Peyer's patch (tissue), 4 donors: Measurements from ENCODE around the gene PPARA. TPM values are rescaled to one million over a fixed set of nuclear protein-coding genes. Genes with fewer than 3 reads are reported as not detected.

Source experiments
- DNase-seq, 3 donors: peaks; one replicate each; pipeline ENCODE4 v3.0.0-alpha.2; 2017 to 2019
- H3K27ac ChIP-seq, 4 donors: fragments of 200-600 bp; sonication (generic); one replicate each; pipeline ENCODE4 v1.5.1; 2016 to 2019
- H3K27me3 ChIP-seq, 2 donors: fragments of 200-600 bp; sonication (generic); one replicate each; pipeline ENCODE4 v1.5.1; 2019
- H3K36me3 ChIP-seq, 3 donors: fragments of 200-600 bp; sonication (generic); one replicate each; pipeline ENCODE4 v1.5.1; 2016 to 2019
- H3K4me1 ChIP-seq, 4 donors: fragments of 200-600 bp; sonication (generic); one replicate each; pipeline ENCODE4 v1.5.1; 2016 to 2019
- H3K4me3 ChIP-seq, 4 donors: fragments of 200-600 bp; sonication (generic); 1 replicate in 3 of 4; 2 replicates in 1 of 4; pipeline ENCODE4 v1.5.1; 2016 to 2019; ENCODE audit warnings: mild to moderate bottlenecking in 1 of 4
- H3K9me3 ChIP-seq, 4 donors: fragments of 200-600 bp; sonication (generic); one replicate each; pipeline ENCODE4 v1.5.1; 2016 to 2019; ENCODE audit warnings: mild to moderate bottlenecking in 1 of 4
- CTCF ChIP-seq, 6 experiments: fragments of 450-650 bp in 4 of 6; fragments of 200-600 bp in 2 of 6; sonication (generic) in 1 of 6; IDR thresholded peaks; one replicate each; pipeline ENCODE4 v1.5.1; 2017 to 2019; ENCODE audit warnings: antibody characterized with exemption in 6 of 6, mild to moderate bottlenecking in 3 of 6, moderate library complexity in 1 of 6
- POLR2A ChIP-seq, 2 donors: fragments of 450-650 bp; IDR thresholded peaks; one replicate each; pipeline ENCODE4 v1.5.1; 2017; ENCODE audit warnings: antibody characterized with exemption in 2 of 2, mild to moderate bottlenecking in 2 of 2, moderate library complexity in 2 of 2
- total RNA-seq, 4 donors: library from RNA; depleted of rRNA; stranded (reverse); fragments of >200 nt; gene quantifications; one replicate each; pipeline ENCODE4 v1.1.0, GENCODE V29; 2016

Gene PPARA
- total RNA-seq, 4 donors from 2014 or later = 21.5 to 231 (median 189) TPM

GRCh38 chr22:46203601-46203980, 53.3 kb downstream of the PPARA start:
- peak in 2 of 3 donors; percentile 56 to 64 for DNase-seq
- Histone ChIP-seq H3K4me3 (no peak overlapping the region), H3K36me3 (peaks cover 0 to 55% (median 0%) of the 10 kb centered on the region in 3 donors), H3K4me1 (peaks cover 0 to 34% (median 4%) of the 10 kb centered on the region in 4 donors), H3K9me3 (peaks cover 0 to 7% (median 0%) of the 10 kb centered on the region in 4 donors), H3K27ac (peak overlapping the region in 3 of 4 donors; percentile 69 to 91 (median 81)), H3K27me3 (no peaks in the 10 kb centered on the region)
- no peak for TF ChIP-seq POLR2A (IDR thresholded peaks at IDR 0.05)
- no peak for TF ChIP-seq CTCF (IDR thresholded peaks at IDR 0.05)

- no peak for DNase-seq
- Histone ChIP-seq H3K36me3 (peaks cover 0 to 69% (median 0%) of the 10 kb centered on the region in 3 donors), H3K27ac (no peak overlapping the region), H3K4me1 (peaks cover 0 to 6% (median 0%) of the 10 kb centered on the region in 4 donors), H3K9me3 (peaks cover 0 to 10% (median 2%) of the 10 kb centered on the region in 4 donors), H3K27me3 (no peaks in the 10 kb centered on the region), H3K4me3 (no peak overlapping the region)
- TF ChIP-seq CTCF (IDR thresholded peaks at IDR 0.05) (no peak), POLR2A (IDR thresholded peaks at IDR 0.05) (no peak)
Measured at GRCh38 chr22:46209262-46209661, 58.9 kb downstream of the PPARA start.

- H3K9me3 ChIP-seq = peaks cover 0 to 10% (median 0%) of the 10 kb centered on the region in 4 donors
- H3K27ac ChIP-seq = no peak overlapping the region
- no peaks in the 10 kb centered on the region for H3K4me1 ChIP-seq
- H3K4me3 ChIP-seq = no peak overlapping the region
- H3K27me3 ChIP-seq = no peaks in the 10 kb centered on the region
- TF ChIP-seq POLR2A (IDR thresholded peaks at IDR 0.05) (no peak), CTCF (IDR thresholded peaks at IDR 0.05) (no peak)
- peaks cover 0 to 82% (median 0%) of the 10 kb centered on the region in 3 donors for H3K36me3 ChIP-seq
- DNase-seq = no peak
Measured at GRCh38 chr22:46212195-46212594, 61.9 kb downstream of the PPARA start.

- Histone ChIP-seq H3K9me3 (peaks cover 0 to 10% (median 0%) of the 10 kb centered on the region in 4 donors), H3K4me1 (no peaks in the 10 kb centered on the region), H3K4me3 (no peak overlapping the region), H3K27me3 (no peaks in the 10 kb centered on the region), H3K36me3 (peaks cover 0 to 86% (median 0%) of the 10 kb centered on the region in 3 donors), H3K27ac (no peak overlapping the region)
- no peak for DNase-seq
- no peak for TF ChIP-seq POLR2A (IDR thresholded peaks at IDR 0.05)
- TF ChIP-seq CTCF (IDR thresholded peaks at IDR 0.05) = no peak
Measured at GRCh38 chr22:46213052-46213451, 62.7 kb downstream of the PPARA start.

- H3K27ac ChIP-seq = no peak overlapping the region
- H3K9me3 ChIP-seq = peaks cover 0 to 6% (median 0%) of the 10 kb centered on the region in 4 donors
- no peak for TF ChIP-seq POLR2A (IDR thresholded peaks at IDR 0.05)
- TF ChIP-seq CTCF (IDR thresholded peaks at IDR 0.05) = no peak
- no peaks in the 10 kb centered on the region for H3K27me3 ChIP-seq
- no peak for DNase-seq
- no peak overlapping the region for H3K4me3 ChIP-seq
- H3K4me1 ChIP-seq = no peaks in the 10 kb centered on the region
- peaks cover 0 to 87% (median 3%) of the 10 kb centered on the region in 3 donors for H3K36me3 ChIP-seq
Measured at GRCh38 chr22:46214149-46214548, 63.8 kb downstream of the PPARA start.

GRCh38 chr22:46214616-46215015, 64.3 kb downstream of the PPARA start:
- Histone ChIP-seq H3K4me3 (no peak overlapping the region), H3K27me3 (no peaks in the 10 kb centered on the region), H3K36me3 (peaks cover 0 to 87% (median 3%) of the 10 kb centered on the region in 3 donors), H3K27ac (no peak overlapping the region), H3K4me1 (no peaks in the 10 kb centered on the region), H3K9me3 (peaks cover 0 to 1% (median 0%) of the 10 kb centered on the region in 4 donors)
- no peak for TF ChIP-seq CTCF (IDR thresholded peaks at IDR 0.05)
- TF ChIP-seq POLR2A (IDR thresholded peaks at IDR 0.05) = no peak
- no peak for DNase-seq
